DOHH2 (cell line): ENCODE results near the gene GALNT17.

Experiments
- H3F3A ChIP-seq: fragments of 200-600 bp; sonication (generic), shearing (Covaris generic); 2 replicates; pipeline ENCODE4 v1.6.0; 2016; ENCODE audit warnings: antibody characterized with exemption, mild to moderate bottlenecking; ENCODE audit not compliant: control insufficient read depth, insufficient read depth
- H3K27ac ChIP-seq: fragments of 200-600 bp; sonication (generic); 2 replicates; pipeline ENCODE4 v1.5.1; 2014; ENCODE audit warnings: low read depth, mild to moderate bottlenecking, low read length, moderate library complexity
- H3K27me3 ChIP-seq: fragments of 200-600 bp; sonication (generic); 2 replicates; pipeline ENCODE4 v1.6.1; 2014; ENCODE audit warnings: mild to moderate bottlenecking, low read length, mixed read lengths; ENCODE audit not compliant: control insufficient read depth
- H3K36me3 ChIP-seq: fragments of 200-600 bp; sonication (generic); 2 replicates; pipeline ENCODE4 v1.6.1; 2014; ENCODE audit warnings: mild to moderate bottlenecking, low read length, moderate library complexity, mixed read lengths; ENCODE audit not compliant: control insufficient read depth
- H3K4me1 ChIP-seq: fragments of 200-600 bp; sonication (generic); 2 replicates; pipeline ENCODE4 v1.6.1; 2014; ENCODE audit warnings: mild to moderate bottlenecking, low read length, mixed read lengths; ENCODE audit not compliant: control insufficient read depth
- H3K4me2 ChIP-seq: fragments of 200-600 bp; sonication (generic); 2 replicates; pipeline ENCODE4 v1.6.0; 2014; ENCODE audit warnings: mild to moderate bottlenecking, low read length, moderate library complexity
- H3K4me3 ChIP-seq: fragments of 200-600 bp; sonication (generic); 2 replicates; pipeline ENCODE4 v1.5.1; 2014; ENCODE audit warnings: mild to moderate bottlenecking, low read length, mixed read lengths
- H3K79me2 ChIP-seq: fragments of 200-600 bp; sonication (generic); 2 replicates; pipeline ENCODE4 v1.6.1; 2014; ENCODE audit warnings: mild to moderate bottlenecking, low read length, mixed read lengths; ENCODE audit not compliant: control insufficient read depth
- H3K9me2 ChIP-seq: fragments of 200-600 bp; sonication (generic); replicated peaks from 2 replicates; pipeline ENCODE4 v1.6.1; 2014; ENCODE audit warnings: mild to moderate bottlenecking, low read length, mixed read lengths; ENCODE audit not compliant: control insufficient read depth
- H3K9me3 ChIP-seq: fragments of 200-600 bp; sonication (generic); 2 replicates; pipeline ENCODE4 v1.6.1; 2014; ENCODE audit warnings: antibody characterized with exemption, low read length, mixed read lengths; ENCODE audit not compliant: control insufficient read depth, insufficient read depth
- H4K20me1 ChIP-seq: fragments of 200-600 bp; sonication (generic); 2 replicates; pipeline ENCODE4 v1.6.0; 2014; ENCODE audit warnings: low read depth, mild to moderate bottlenecking, antibody characterized with exemption, low read length, moderate library complexity; ENCODE audit not compliant: control insufficient read depth, insufficient read depth
- EZH2phosphoT487 ChIP-seq: fragments of 200-600 bp; sonication (generic); IDR thresholded peaks from 2 replicates; pipeline ENCODE4 v1.6.1; 2017; ENCODE audit warnings: borderline replicate concordance, mild to moderate bottlenecking, antibody characterized with exemption, low read length, moderate library complexity, mixed read lengths
- TF ChIP-seq, protein P1 (sequence below): fragments of 200-600 bp; sonication (generic); IDR thresholded peaks from one replicate; pipeline ENCODE4 v1.5.1; 2014; ENCODE audit warnings: antibody characterized with exemption, mild to moderate bottlenecking, low read depth, low read length; ENCODE audit not compliant: poor library complexity, severe bottlenecking

The GALNT17 gene

DNA sequence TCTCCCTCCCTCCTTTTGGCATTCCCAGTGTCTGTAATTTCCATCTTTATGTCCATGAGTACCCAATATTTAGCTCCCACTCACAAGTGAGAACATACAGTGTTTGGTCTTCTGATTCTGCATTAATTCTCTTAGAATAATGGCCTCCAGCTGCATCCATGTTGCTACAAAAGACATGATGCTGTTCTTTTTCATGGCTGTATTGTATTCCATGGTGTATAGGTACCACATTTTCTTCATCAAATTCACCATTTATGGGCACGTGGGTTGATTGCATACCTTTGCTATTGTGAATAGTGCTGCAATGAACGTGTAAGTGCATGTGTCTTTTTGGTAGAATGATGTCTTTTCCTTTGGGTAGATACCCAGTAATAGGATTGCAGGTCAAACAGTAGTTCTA lies 576.8 kb downstream of the GALNT17 start:
- Histone ChIP-seq H3F3A (no peaks in the 10 kb centered on the region), H3K9me2 (no peaks in the 10 kb centered on the region), H3K27me3 (no peaks in the 10 kb centered on the region), H3K9me3 (peaks cover 5% of the 10 kb centered on the region; the same call in 1 of the 2 replicates), H4K20me1 (no peaks in the 10 kb centered on the region), H3K4me1 (no peaks in the 10 kb centered on the region), H3K4me3 (no peak overlapping the region), H3K79me2 (no peaks in the 10 kb centered on the region), H3K4me2 (no peak overlapping the region), H3K36me3 (no peaks in the 10 kb centered on the region), H3K27ac (no peak overlapping the region)
- TF ChIP-seq, protein P1, sequence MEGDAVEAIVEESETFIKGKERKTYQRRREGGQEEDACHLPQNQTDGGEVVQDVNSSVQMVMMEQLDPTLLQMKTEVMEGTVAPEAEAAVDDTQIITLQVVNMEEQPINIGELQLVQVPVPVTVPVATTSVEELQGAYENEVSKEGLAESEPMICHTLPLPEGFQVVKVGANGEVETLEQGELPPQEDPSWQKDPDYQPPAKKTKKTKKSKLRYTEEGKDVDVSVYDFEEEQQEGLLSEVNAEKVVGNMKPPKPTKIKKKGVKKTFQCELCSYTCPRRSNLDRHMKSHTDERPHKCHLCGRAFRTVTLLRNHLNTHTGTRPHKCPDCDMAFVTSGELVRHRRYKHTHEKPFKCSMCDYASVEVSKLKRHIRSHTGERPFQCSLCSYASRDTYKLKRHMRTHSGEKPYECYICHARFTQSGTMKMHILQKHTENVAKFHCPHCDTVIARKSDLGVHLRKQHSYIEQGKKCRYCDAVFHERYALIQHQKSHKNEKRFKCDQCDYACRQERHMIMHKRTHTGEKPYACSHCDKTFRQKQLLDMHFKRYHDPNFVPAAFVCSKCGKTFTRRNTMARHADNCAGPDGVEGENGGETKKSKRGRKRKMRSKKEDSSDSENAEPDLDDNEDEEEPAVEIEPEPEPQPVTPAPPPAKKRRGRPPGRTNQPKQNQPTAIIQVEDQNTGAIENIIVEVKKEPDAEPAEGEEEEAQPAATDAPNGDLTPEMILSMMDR, result no peak
- no peak for TF ChIP-seq EZH2phosphoT487

DNA sequence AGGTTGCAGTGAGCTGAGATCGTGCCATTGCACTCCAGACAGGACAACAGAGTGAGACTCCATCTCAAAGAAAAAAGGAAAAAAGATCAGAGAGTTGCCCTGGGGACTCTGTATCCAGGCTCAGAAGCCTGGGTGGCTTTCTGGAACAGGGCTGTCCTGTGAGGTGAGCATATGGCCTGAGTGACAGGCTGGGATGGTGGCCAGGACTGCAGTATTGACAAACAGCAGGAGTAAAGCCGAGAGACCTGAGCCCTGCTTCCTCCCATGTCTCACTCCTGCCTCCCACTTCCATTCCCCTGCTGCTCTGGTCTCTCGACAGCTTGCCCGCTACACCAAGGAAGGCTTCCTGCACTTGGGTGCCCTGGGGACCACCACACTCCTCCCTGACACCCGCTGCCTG lies 578.5 kb downstream of the GALNT17 start:
- Histone ChIP-seq H4K20me1 (no peaks in the 10 kb centered on the region), H3K4me2 (no peak overlapping the region), H3K9me3 (peaks cover 5% of the 10 kb centered on the region; the same call in 1 of the 2 replicates), H3K9me2 (no peaks in the 10 kb centered on the region), H3K79me2 (no peaks in the 10 kb centered on the region), H3K27me3 (no peaks in the 10 kb centered on the region), H3K27ac (no peak overlapping the region), H3K36me3 (no peaks in the 10 kb centered on the region), H3F3A (no peaks in the 10 kb centered on the region), H3K4me3 (no peak overlapping the region), H3K4me1 (no peaks in the 10 kb centered on the region)
- TF ChIP-seq, protein P1, result no peak
- TF ChIP-seq EZH2phosphoT487, result no peak

DNA sequence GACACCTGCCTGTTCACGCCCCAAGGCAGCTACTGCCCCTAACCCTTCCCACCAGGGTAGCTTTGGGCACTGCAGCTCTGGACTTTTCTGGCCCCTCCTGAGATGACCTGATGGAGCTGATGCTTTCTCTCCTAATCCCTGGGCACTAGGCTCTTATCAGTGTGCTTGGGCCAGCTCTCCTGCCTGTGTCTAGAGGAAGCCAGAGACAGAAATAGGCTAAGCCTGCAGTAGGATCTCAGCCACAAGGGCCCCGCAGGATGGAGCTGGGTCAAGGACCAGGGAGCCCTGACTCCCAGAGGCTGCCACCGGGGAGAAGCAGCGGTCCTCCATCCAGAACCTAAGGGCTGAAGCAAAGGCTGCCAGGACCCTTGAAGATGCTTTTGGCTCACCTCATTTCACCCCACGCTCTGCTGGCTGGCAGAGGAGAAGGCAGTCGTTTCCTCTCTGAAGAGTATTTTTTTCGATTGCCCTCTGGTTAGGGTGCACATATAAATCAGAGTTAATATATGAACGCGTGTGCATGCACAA lies 580.8 kb downstream of the GALNT17 start:
- H3K4me1 ChIP-seq, result no peaks in the 10 kb centered on the region
- H3K9me2 ChIP-seq, result no peaks in the 10 kb centered on the region
- no peak for TF ChIP-seq EZH2phosphoT487
- TF ChIP-seq, protein P1, result no peak
- H3K79me2 ChIP-seq, result no peaks in the 10 kb centered on the region
- no peaks in the 10 kb centered on the region for H4K20me1 ChIP-seq
- no peak overlapping the region for H3K27ac ChIP-seq
- no peaks in the 10 kb centered on the region for H3K36me3 ChIP-seq
- H3F3A ChIP-seq, result no peaks in the 10 kb centered on the region
- no peaks in the 10 kb centered on the region for H3K27me3 ChIP-seq
- no peak overlapping the region for H3K4me3 ChIP-seq
- H3K9me3 ChIP-seq, result peaks cover 5% of the 10 kb centered on the region; the same call in 1 of the 2 replicates
- H3K4me2 ChIP-seq, result no peak overlapping the region
